ENCODE results near the gene OR51F1. TPM values are rescaled to one million over a fixed set of nuclear protein-coding genes. Genes with fewer than 3 reads are reported as not detected.

Gene OR51F1
- polyA plus RNA-seq, 3 donors = not detected

Other genes starting within 250 kb of the OR51F1 start
- gene OR52M1, start 224.7 kb downstream of the OR51F1 start, polyA plus RNA-seq = not detected
- not detected for gene OR52I2, start 188.2 kb downstream of the OR51F1 start, polyA plus RNA-seq
- not detected for gene OR52I1, start 175.9 kb downstream of the OR51F1 start, polyA plus RNA-seq
- gene TRIM68, start 161.7 kb downstream of the OR51F1 start, polyA plus RNA-seq = 10 to 100 TPM in 1 of 3 donors, 1 to 10 TPM in 2; 4.2 to 12.4 (median 5.1) TPM
- not detected for gene OR51D1, start 132.5 kb downstream of the OR51F1 start, polyA plus RNA-seq
- 1 to 10 TPM in 2 of 3 donors, under 1 TPM in 1; 0.16 to 2.7 (median 1.2) TPM for gene OR51E1, start 126.0 kb downstream of the OR51F1 start, polyA plus RNA-seq
- under 1 TPM; 0.02 to 0.56 (median 0.10) TPM for gene OR51E2, start 72.1 kb downstream of the OR51F1 start, polyA plus RNA-seq
- not detected for gene MMP26, start 65.2 kb downstream of the OR51F1 start, polyA plus RNA-seq
- gene OR52R1, start 34.4 kb upstream of the OR51F1 start, polyA plus RNA-seq = 1 to 10 TPM in 1 of 3 donors, not detected in 2; 1.2 TPM
- gene OR51F2, start 51.4 kb upstream of the OR51F1 start, polyA plus RNA-seq = not detected
- not detected for gene OR51S1, start 79.3 kb upstream of the OR51F1 start, polyA plus RNA-seq
- gene OR51T1, start 112.0 kb upstream of the OR51F1 start, polyA plus RNA-seq = not detected
- gene OR51A7, start 133.8 kb upstream of the OR51F1 start, polyA plus RNA-seq = not detected
- gene OR51G2, start 149.4 kb upstream of the OR51F1 start, polyA plus RNA-seq = not detected
- not detected for gene OR51G1, start 154.4 kb upstream of the OR51F1 start, polyA plus RNA-seq
- gene OR51A4, start 177.7 kb upstream of the OR51F1 start, polyA plus RNA-seq = not detected
- gene OR51A2, start 185.8 kb upstream of the OR51F1 start, polyA plus RNA-seq = not detected
- not detected for gene OR51L1, start 224.9 kb upstream of the OR51F1 start, polyA plus RNA-seq